Neuronal stem cell (in vitro differentiated cells): ENCODE results near the gene DLK1.

Experiments
- DNase-seq: peaks from one replicate; pipeline ENCODE4 v3.0.0-alpha.2; 2013; ENCODE audit warnings: low spot score
- H2AFZ ChIP-seq: one replicate; pipeline ENCODE4 v1.6.1; 2013; ENCODE audit warnings: mild to moderate bottlenecking, low read length, inconsistent platforms
- H2AK5ac ChIP-seq: 2 replicates; pipeline ENCODE4 v1.6.1; 2013; ENCODE audit warnings: low read depth, mild to moderate bottlenecking, inconsistent platforms, low read length, moderate library complexity, mixed read lengths
- H2BK120ac ChIP-seq: 2 replicates; pipeline ENCODE4 v1.6.1; 2013; ENCODE audit warnings: low read depth, mild to moderate bottlenecking, inconsistent platforms, low read length, moderate library complexity, mixed read lengths
- H2BK12ac ChIP-seq: one replicate; pipeline ENCODE4 v1.6.1; 2013; ENCODE audit warnings: low read length, inconsistent platforms
- H2BK15ac ChIP-seq: 2 replicates; pipeline ENCODE4 v1.6.1; 2013; ENCODE audit warnings: mild to moderate bottlenecking, low read length, inconsistent platforms, mixed read lengths
- H2BK5ac ChIP-seq: one replicate; pipeline ENCODE4 v1.6.1; 2013; ENCODE audit warnings: inconsistent platforms, mild to moderate bottlenecking, low read length, moderate library complexity
- H3K14ac ChIP-seq: one replicate; pipeline ENCODE4 v1.6.1; 2013; ENCODE audit warnings: low read length, inconsistent platforms
- H3K18ac ChIP-seq: 2 replicates; pipeline ENCODE4 v1.6.1; 2013; ENCODE audit warnings: low read length, inconsistent platforms
- H3K23ac ChIP-seq: 2 replicates; pipeline ENCODE4 v1.6.1; 2013; ENCODE audit warnings: low read depth, mild to moderate bottlenecking, mixed read lengths, low read length, inconsistent platforms; ENCODE audit not compliant: poor library complexity
- H3K27ac ChIP-seq: replicated peaks from 3 replicates; pipeline ENCODE4 v1.5.1; 2013; ENCODE audit warnings: low read length, inconsistent platforms
- H3K27me3 ChIP-seq, 3 experiments: 2 replicates each; pipeline ENCODE4 v1.6.1; 2013; ENCODE audit warnings: low read length in 3 of 3, mild to moderate bottlenecking in 2 of 3, inconsistent platforms in 1 of 3, low read depth in 1 of 3, mixed read lengths in 1 of 3, moderate library complexity in 1 of 3; ENCODE audit not compliant: control insufficient read depth in 3 of 3, insufficient read depth in 3 of 3
- H3K36me3 ChIP-seq, 2 donors: replicated peaks in 1 of 2; 2 replicates each; pipeline ENCODE4 v1.6.1; 2013; ENCODE audit warnings: low read length in 2 of 2; ENCODE audit not compliant: control insufficient read depth in 2 of 2, insufficient read depth in 2 of 2
- H3K4ac ChIP-seq: 2 replicates; pipeline ENCODE4 v1.6.1; 2013; ENCODE audit warnings: inconsistent platforms, mild to moderate bottlenecking, low read length, moderate library complexity
- H3K4me1 ChIP-seq, 2 donors: 1 replicate in 1 of 2; 2 replicates in 1 of 2; pipeline ENCODE4 v1.6.1; 2013; ENCODE audit warnings: low read length in 2 of 2, low read depth in 1 of 2; ENCODE audit not compliant: control insufficient read depth in 2 of 2, insufficient read depth in 1 of 2
- H3K4me2 ChIP-seq: one replicate; pipeline ENCODE4 v1.6.1; 2013; ENCODE audit warnings: mild to moderate bottlenecking, low read length, inconsistent platforms; ENCODE audit not compliant: insufficient read depth, poor library complexity, severe bottlenecking
- H3K4me3 ChIP-seq, 2 donors: 2 replicates each; pipeline ENCODE4 v1.5.1; 2013; ENCODE audit warnings: low read length in 2 of 2, mild to moderate bottlenecking in 2 of 2, inconsistent platforms in 1 of 2, moderate library complexity in 1 of 2
- H3K79me1 ChIP-seq: one replicate; pipeline ENCODE4 v1.6.1; 2013; ENCODE audit warnings: low read depth, mild to moderate bottlenecking, inconsistent platforms, low read length, moderate library complexity
- H3K9ac ChIP-seq: one replicate; pipeline ENCODE4 v1.6.1; 2013; ENCODE audit warnings: mild to moderate bottlenecking, low read depth, low read length, inconsistent platforms; ENCODE audit not compliant: poor library complexity
- H3K9me3 ChIP-seq, 2 donors: replicated peaks in 1 of 2; 2 replicates each; pipeline versions ENCODE3 to v1.6.1; 2013; ENCODE audit warnings: low read length in 2 of 2, mild to moderate bottlenecking in 2 of 2, inconsistent platforms in 1 of 2, low read depth in 1 of 2, mixed read lengths in 1 of 2, moderate library complexity in 1 of 2; ENCODE audit not compliant: control insufficient read depth in 2 of 2, insufficient read depth in 1 of 2
- H4K8ac ChIP-seq: one replicate; pipeline ENCODE4 v1.6.1; 2013; ENCODE audit warnings: low read depth, mild to moderate bottlenecking, inconsistent platforms, low read length, moderate library complexity
- H4K91ac ChIP-seq: one replicate; pipeline ENCODE4 v1.6.1; 2013; ENCODE audit warnings: low read length, low read depth, mild to moderate bottlenecking, inconsistent platforms; ENCODE audit not compliant: poor library complexity
- WGBS, 2 donors: extraction: QIAGEN DNeasy Blood & Tissue Kit; methylation state at CpG; one replicate each; pipeline ENCODE4 v1.1.7; 2013; ENCODE audit warnings: missing lambda C conversion rate in 2 of 2, mixed read lengths in 1 of 2; ENCODE audit not compliant: insufficient read length in 2 of 2, insufficient replicate concordance in 1 of 2; ENCODE audit errors: extremely low coverage in 2 of 2; 5-methylcytosine and 5-hydroxymethylcytosine counted together

DLK1 gene

DNA sequence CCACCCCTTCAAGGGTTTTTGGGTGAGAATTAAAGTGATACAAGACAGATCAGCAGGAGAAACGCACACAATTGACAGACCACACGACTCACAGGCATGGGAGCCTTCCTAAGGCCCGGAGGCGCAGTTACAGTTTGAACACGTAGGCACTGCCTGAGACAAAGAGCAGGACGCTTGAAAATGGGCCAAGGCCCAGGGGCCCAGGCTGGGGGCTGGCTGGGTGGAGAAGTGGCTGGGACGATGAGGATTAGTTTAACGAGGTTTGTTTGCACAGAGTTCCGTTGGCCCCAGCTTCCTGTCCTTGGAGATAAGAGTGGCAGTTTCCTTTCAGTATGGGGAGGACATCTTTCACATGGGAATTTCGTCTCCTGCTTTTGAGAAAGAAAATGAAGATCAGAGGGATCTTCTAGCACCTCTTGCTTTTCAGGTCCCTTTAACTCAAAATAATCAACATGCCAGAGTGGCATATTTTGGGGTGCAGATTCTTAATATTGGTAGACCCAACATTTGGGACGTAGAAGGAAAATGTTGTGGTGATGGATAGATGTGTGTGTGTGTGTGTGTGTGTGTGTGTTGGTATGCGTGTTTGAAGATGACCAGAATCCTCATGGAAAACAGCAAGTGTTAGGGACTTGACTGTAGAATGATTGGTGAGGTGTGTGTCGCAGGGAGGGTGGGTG lies 44.6 kb downstream of the DLK1 start:
- 40% methylated on average over 1 of the region's 13 CpGs; no CpG with 5 or more reads in 1 of the 2 donors for WGBS, 2 donors
- no peaks in the 10 kb centered on the region for H3K27me3 ChIP-seq

DNA sequence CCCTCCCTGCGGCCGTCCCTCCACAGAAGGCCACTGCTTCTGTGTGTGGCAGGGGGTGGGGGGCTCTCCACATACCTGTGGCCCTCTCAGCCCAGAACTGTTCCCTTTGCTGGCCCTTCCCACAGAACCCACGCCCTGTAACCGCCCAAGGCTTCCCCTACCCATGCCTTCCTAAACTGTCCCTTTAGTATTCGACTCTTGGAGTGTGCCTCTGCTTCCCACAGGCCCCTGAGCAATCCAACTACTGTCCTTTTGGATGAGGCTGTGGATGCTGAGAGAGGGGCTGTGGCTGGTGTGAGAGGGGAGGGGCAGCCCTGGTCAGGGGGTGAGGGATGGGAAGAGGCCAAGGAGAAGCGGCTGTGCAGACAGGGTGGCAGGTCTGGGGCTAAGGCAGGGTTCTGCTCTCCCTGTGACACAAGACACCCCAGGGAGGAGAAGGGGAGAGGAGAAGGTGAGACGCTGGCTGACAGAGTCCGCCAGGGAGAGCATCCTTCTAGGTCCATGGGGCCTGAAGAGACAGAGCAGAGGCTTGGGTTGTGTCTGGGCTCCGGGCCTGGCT lies 46.0 kb downstream of the DLK1 start:
- peak overlapping the region; percentile 31 for H3K18ac ChIP-seq
- peak overlapping the region; percentile 93 for H2BK15ac ChIP-seq
- no peak for DNase-seq

More for the DNA sequence above, 44.6 kb downstream of the DLK1 start:
- H3K27ac ChIP-seq, result no peak overlapping the region
- no peak overlapping the region for H2BK12ac ChIP-seq
- peak overlapping the region; percentile 61 for H3K18ac ChIP-seq
- no peak overlapping the region for H3K9ac ChIP-seq
- peaks cover 0 to 9% of the 10 kb centered on the region in 2 donors for H3K4me1 ChIP-seq
- H2BK15ac ChIP-seq, result no peak overlapping the region
- H3K4me2 ChIP-seq, result no peak overlapping the region
- H2AFZ ChIP-seq, result peak overlapping the region; percentile 25
- DNase-seq, result no peak
- peak overlapping the region; percentile 95 for H2AK5ac ChIP-seq
- H2BK120ac ChIP-seq, result no peak overlapping the region
- peak overlapping the region; percentile 49 for H2BK5ac ChIP-seq
- no peak overlapping the region for H3K4me3 ChIP-seq
- no peaks in the 10 kb centered on the region for H3K79me1 ChIP-seq
- H3K14ac ChIP-seq, result no peak overlapping the region
- H3K9me3 ChIP-seq, result peaks cover 0 to 7% of the 10 kb centered on the region in 2 donors
- no peaks in the 10 kb centered on the region for H3K36me3 ChIP-seq
- H3K4ac ChIP-seq, result no peak overlapping the region
- no peak overlapping the region for H3K23ac ChIP-seq
- no peak overlapping the region for H4K91ac ChIP-seq
- H4K8ac ChIP-seq, result no peak overlapping the region

DNA sequence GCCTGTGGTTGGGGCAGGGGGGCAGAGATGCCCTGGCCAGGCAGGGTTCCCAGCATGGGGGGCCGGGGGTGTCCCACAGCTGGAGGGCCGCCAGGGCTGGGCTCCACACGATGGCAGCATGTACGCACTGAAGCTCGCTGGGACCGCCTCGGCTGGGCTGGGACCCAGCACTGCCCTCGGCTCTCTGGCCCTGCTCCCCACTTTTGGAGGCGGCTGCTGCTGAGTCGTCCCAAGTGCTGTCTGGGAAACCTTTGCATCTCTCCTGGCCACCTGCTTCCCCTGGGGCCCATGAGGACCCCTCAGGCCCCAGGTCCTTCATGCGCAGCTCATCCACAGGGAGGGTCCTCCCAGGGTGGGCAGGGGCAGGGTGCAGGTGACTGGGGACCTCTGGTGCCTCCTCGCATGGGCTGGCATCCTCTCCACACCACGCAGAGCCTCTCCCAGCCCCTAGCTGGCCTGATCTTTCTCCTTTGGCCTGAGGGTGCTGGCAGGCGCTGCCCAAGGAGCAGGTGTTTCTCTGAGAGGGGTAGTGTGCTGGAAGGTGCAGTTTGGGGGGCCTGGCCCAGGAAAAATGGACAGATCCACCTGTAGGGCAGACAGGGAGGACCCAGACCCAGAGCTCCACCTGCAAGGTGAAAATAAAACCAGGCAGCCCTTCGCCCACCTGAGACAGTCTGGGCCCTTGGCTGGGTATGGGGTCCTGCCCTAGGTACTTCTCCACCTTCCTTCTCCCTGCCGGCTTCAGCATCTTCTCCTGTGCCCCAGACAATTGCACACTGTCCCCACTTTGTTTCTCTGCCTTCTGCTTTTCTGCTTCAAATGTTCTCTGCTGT lies 46.9 kb downstream of the DLK1 start:
- Histone ChIP-seq H3K27me3 (no peaks in the 10 kb centered on the region), H2BK15ac (peak overlapping the region; percentile 93)
- no CpG with 5 or more reads among the region's 16 CpGs for WGBS, 2 donors

More for the DNA sequence above, 46.0 kb downstream of the DLK1 start:
- Histone ChIP-seq H3K27me3 (no peaks in the 10 kb centered on the region), H2BK5ac (peak overlapping the region; percentile 76), H3K36me3 (no peaks in the 10 kb centered on the region), H3K79me1 (no peaks in the 10 kb centered on the region), H2BK120ac (peak overlapping the region; percentile 90), H4K91ac (peak overlapping the region; percentile 49), H3K4me1 (peaks cover 0 to 9% of the 10 kb centered on the region in 2 donors), H3K27ac (no peak overlapping the region), H3K9ac (peak overlapping the region; percentile 5), H2BK12ac (peak overlapping the region; percentile 86), H2AFZ (no peak overlapping the region), H3K4me3 (no peak overlapping the region), H3K14ac (no peak overlapping the region), H3K4ac (peak overlapping the region; percentile 58), H3K9me3 (peaks cover 0 to 7% of the 10 kb centered on the region in 2 donors), H3K23ac (no peak overlapping the region), H4K8ac (no peak overlapping the region), H2AK5ac (peak overlapping the region; percentile 95), H3K4me2 (no peak overlapping the region)
- WGBS, 2 donors, result no CpG with 5 or more reads among the region's 9 CpGs

DNA sequence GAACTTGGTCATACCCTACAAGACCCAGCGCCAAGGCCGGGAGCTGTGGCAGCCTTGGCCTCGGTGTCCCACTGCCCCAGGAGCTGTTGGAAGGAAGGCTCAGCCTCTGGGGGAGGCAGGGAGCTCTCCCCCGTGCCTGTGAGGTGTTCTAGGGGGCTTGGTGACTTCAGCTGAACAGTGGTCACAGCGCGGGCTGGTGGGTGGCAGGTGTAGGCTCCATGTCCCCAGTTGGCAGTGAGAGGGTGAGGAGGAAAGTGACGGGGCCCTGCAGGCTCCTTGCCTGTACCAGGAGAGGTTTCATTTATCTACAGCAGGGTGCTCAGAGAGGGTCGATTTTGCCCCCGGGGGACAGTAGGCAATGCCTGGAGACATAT lies 47.5 kb downstream of the DLK1 start:
- H2AFZ ChIP-seq, result no peak overlapping the region
- peaks cover 0 to 9% of the 10 kb centered on the region in 2 donors for H3K4me1 ChIP-seq
- H3K14ac ChIP-seq, result no peak overlapping the region
- no peak overlapping the region for H3K27ac ChIP-seq
- H2BK120ac ChIP-seq, result peak overlapping the region; percentile 51
- no peak overlapping the region for H4K91ac ChIP-seq
- H3K27me3 ChIP-seq, result no peaks in the 10 kb centered on the region
- H2BK5ac ChIP-seq, result peak overlapping the region; percentile 76
- H3K36me3 ChIP-seq, result no peaks in the 10 kb centered on the region
- no peak for DNase-seq
- peak overlapping the region; percentile 48 for H2BK12ac ChIP-seq
- peak overlapping the region; percentile 1 for H3K4ac ChIP-seq
- no peak overlapping the region for H3K4me2 ChIP-seq
- H4K8ac ChIP-seq, result no peak overlapping the region
- no peak overlapping the region for H3K9ac ChIP-seq
- H3K18ac ChIP-seq, result peak overlapping the region; percentile 31
- H2BK15ac ChIP-seq, result peak overlapping the region; percentile 93
- no peak overlapping the region for H3K23ac ChIP-seq
- peaks cover 0 to 7% of the 10 kb centered on the region in 2 donors for H3K9me3 ChIP-seq
- peak overlapping the region; percentile 95 for H2AK5ac ChIP-seq
- no peaks in the 10 kb centered on the region for H3K79me1 ChIP-seq
- no peak overlapping the region for H3K4me3 ChIP-seq
- no CpG with 5 or more reads among the region's 9 CpGs for WGBS, 2 donors

More for the DNA sequence above, 46.9 kb downstream of the DLK1 start:
- peak overlapping the region; percentile 31 for H3K18ac ChIP-seq
- peak overlapping the region; percentile 19 for H4K91ac ChIP-seq
- H3K9me3 ChIP-seq, result peaks cover 0 to 7% of the 10 kb centered on the region in 2 donors
- H2AK5ac ChIP-seq, result peak overlapping the region; percentile 95
- H3K23ac ChIP-seq, result peak overlapping the region; percentile 49
- H4K8ac ChIP-seq, result no peak overlapping the region
- H3K14ac ChIP-seq, result no peak overlapping the region
- peak overlapping the region; percentile 76 for H2BK5ac ChIP-seq
- no peaks in the 10 kb centered on the region for H3K36me3 ChIP-seq
- H2BK120ac ChIP-seq, result peak overlapping the region; percentile 51
- H3K4me1 ChIP-seq, result peaks cover 0 to 9% of the 10 kb centered on the region in 2 donors
- no peak overlapping the region for H3K27ac ChIP-seq
- H2AFZ ChIP-seq, result no peak overlapping the region
- peak overlapping the region; percentile 99 for H2BK12ac ChIP-seq
- no peak for DNase-seq
- no peak overlapping the region for H3K9ac ChIP-seq
- no peak overlapping the region for H3K4me2 ChIP-seq
- no peak overlapping the region for H3K4me3 ChIP-seq
- H3K4ac ChIP-seq, result peak overlapping the region; percentile 44
- H3K79me1 ChIP-seq, result no peaks in the 10 kb centered on the region
